Peyer's patch (tissue), 4 donors: ENCODE measurements around the gene RELN. TPM values are rescaled to one million over a fixed set of nuclear protein-coding genes. Genes with fewer than 3 reads are reported as not detected.

ENCODE experiments used
- DNase-seq, 3 donors: peaks; one replicate each; pipeline ENCODE4 v3.0.0-alpha.2; 2017 to 2019
- H3K27ac ChIP-seq, 4 donors: fragments of 200-600 bp; sonication (generic); one replicate each; pipeline ENCODE4 v1.5.1; 2016 to 2019
- H3K27me3 ChIP-seq, 2 donors: fragments of 200-600 bp; sonication (generic); one replicate each; pipeline ENCODE4 v1.5.1; 2019
- H3K36me3 ChIP-seq, 3 donors: fragments of 200-600 bp; sonication (generic); one replicate each; pipeline ENCODE4 v1.5.1; 2016 to 2019
- H3K4me1 ChIP-seq, 4 donors: fragments of 200-600 bp; sonication (generic); one replicate each; pipeline ENCODE4 v1.5.1; 2016 to 2019
- H3K4me3 ChIP-seq, 4 donors: fragments of 200-600 bp; sonication (generic); 1 replicate in 3 of 4; 2 replicates in 1 of 4; pipeline ENCODE4 v1.5.1; 2016 to 2019; ENCODE audit warnings: mild to moderate bottlenecking in 1 of 4
- H3K9me3 ChIP-seq, 4 donors: fragments of 200-600 bp; sonication (generic); one replicate each; pipeline ENCODE4 v1.5.1; 2016 to 2019; ENCODE audit warnings: mild to moderate bottlenecking in 1 of 4
- CTCF ChIP-seq, 6 experiments: fragments of 450-650 bp in 4 of 6; fragments of 200-600 bp in 2 of 6; sonication (generic) in 1 of 6; IDR thresholded peaks; one replicate each; pipeline ENCODE4 v1.5.1; 2017 to 2019; ENCODE audit warnings: antibody characterized with exemption in 6 of 6, mild to moderate bottlenecking in 3 of 6, moderate library complexity in 1 of 6
- POLR2A ChIP-seq, 2 donors: fragments of 450-650 bp; IDR thresholded peaks; one replicate each; pipeline ENCODE4 v1.5.1; 2017; ENCODE audit warnings: antibody characterized with exemption in 2 of 2, mild to moderate bottlenecking in 2 of 2, moderate library complexity in 2 of 2
- total RNA-seq, 4 donors: library from RNA; depleted of rRNA; stranded (reverse); fragments of >200 nt; gene quantifications; one replicate each; pipeline ENCODE4 v1.1.0, GENCODE V29; 2016

The RELN gene
- total RNA-seq, 4 donors from 2014 or later: 1.7 to 3.9 (median 3.2) TPM

DNA sequence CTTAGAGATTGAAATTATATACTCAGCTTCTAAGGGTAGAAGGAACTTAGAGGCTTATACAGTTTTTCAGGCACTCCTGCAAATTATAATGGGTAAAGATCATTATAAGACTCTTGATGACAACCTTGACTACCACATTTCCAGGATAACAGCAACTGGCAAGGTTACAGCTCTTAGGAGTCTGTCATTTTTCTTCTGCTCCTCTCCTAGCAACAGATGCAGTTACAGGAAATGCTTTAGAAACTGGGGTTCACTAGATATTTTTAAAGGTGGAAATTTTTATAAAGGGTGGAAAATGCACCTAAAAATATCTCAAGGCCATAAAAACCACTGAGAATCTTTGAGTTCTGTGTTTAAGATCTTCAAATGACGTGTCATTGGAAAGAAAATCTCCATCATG lies 185.8 kb downstream of the RELN start:
- no peak overlapping the region for H3K4me3 ChIP-seq
- no peaks in the 10 kb centered on the region for H3K36me3 ChIP-seq
- no peak for DNase-seq
- TF ChIP-seq POLR2A (IDR thresholded peaks at IDR 0.05) (no peak), CTCF (IDR thresholded peaks at IDR 0.05) (no peak)
- H3K9me3 ChIP-seq: no peaks in the 10 kb centered on the region
- no peak overlapping the region for H3K27ac ChIP-seq
- no peaks in the 10 kb centered on the region for H3K27me3 ChIP-seq
- no peaks in the 10 kb centered on the region for H3K4me1 ChIP-seq

- DNase-seq: no peak
- H3K4me1 ChIP-seq: no peaks in the 10 kb centered on the region
- H3K9me3 ChIP-seq: no peaks in the 10 kb centered on the region
- H3K36me3 ChIP-seq: no peaks in the 10 kb centered on the region
- H3K27me3 ChIP-seq: no peaks in the 10 kb centered on the region
- no peak overlapping the region for H3K4me3 ChIP-seq
- TF ChIP-seq POLR2A (IDR thresholded peaks at IDR 0.05): no peak
- TF ChIP-seq CTCF (IDR thresholded peaks at IDR 0.05): no peak
- H3K27ac ChIP-seq: no peak overlapping the region
Measured at GRCh38 chr7:103799298-103799697, 190.2 kb downstream of the RELN start.

DNA sequence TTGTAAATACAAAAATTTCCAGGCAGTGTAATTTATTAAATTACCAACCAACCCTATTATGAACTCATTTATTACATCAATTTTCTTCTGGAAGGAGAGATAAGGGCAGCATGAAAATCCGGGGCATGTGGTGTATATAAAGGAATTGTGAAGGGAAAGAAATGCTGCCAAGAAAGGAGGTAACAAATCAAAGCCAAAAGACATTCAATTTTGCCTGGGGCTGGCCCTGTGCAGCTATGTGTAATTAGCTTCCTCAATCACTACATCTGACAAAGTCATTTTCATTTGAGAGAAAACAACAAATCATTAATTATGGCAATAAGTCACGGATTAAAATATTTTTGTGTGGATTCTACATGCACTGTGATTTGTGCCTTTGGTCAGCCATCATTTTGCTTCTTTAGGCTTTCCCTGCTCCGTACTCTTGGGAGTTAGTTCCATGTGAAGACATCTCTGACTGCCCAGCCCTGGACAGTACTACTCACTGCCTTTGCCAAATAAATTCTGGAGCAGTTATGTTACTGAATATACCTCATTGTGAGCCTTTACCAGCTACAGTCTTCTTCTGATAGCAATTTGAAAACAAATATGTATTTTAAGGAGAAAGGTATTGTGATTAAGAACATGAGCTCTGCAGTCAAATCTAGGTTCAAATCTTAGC lies 191.7 kb downstream of the RELN start:
- Histone ChIP-seq H3K9me3 (no peaks in the 10 kb centered on the region), H3K4me3 (no peak overlapping the region), H3K4me1 (no peaks in the 10 kb centered on the region), H3K27me3 (no peaks in the 10 kb centered on the region), H3K27ac (no peak overlapping the region), H3K36me3 (no peaks in the 10 kb centered on the region)
- no peak for DNase-seq
- no peak for TF ChIP-seq CTCF (IDR thresholded peaks at IDR 0.05)
- TF ChIP-seq POLR2A (IDR thresholded peaks at IDR 0.05): no peak

DNA sequence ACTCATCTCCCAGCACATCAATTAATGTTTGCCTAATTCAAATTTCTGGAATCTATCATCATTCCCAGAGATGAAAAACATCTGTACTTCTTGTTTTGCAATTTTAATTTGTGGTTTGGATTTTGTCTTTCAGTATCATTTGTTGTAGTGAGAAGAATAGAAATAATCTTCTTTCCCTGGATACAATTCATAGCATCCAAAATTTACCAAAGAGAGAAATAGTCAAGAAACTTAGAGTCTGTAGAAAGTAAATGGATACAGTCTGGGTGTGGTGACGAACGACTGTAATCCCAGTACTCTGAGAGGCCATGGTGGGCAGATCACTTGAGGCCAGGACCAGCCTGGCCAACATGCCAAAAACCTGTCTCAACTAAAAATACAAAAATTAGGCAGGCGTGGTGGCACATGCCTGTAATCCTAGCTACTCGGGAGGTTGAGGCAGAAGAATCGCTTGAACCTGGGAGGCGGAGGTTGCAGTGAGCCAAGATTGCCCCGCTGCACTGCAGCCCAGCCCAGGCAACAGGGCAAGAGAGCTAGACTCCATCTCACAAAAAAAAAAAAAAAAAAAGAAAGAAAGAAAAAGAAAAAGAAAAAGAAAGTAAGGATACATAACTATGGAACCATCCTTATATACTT lies 193.0 kb downstream of the RELN start:
- no peak overlapping the region for H3K4me3 ChIP-seq
- no peaks in the 10 kb centered on the region for H3K36me3 ChIP-seq
- no peak overlapping the region for H3K27ac ChIP-seq
- H3K27me3 ChIP-seq: no peaks in the 10 kb centered on the region
- no peaks in the 10 kb centered on the region for H3K4me1 ChIP-seq
- no peaks in the 10 kb centered on the region for H3K9me3 ChIP-seq
- no peak for DNase-seq
- TF ChIP-seq CTCF (IDR thresholded peaks at IDR 0.05) (no peak), POLR2A (IDR thresholded peaks at IDR 0.05) (no peak)

DNA sequence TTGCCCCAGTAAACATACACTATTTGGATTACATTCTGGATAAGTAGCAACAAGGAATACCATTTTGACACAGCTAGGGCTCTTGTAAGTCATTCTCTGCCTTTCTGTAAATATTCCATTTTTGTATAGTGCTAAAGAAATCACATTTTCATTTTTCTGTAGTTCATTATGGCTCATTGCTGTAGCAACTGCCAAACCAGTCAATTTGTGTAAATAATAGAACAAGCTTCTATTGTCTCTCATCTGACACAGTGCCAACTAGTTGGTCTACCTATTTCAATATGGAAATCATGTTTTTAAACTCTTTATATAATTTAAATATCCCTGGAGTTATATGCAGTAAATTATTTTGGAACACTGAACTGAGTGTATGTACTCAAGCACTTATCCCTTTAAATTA lies 193.7 kb downstream of the RELN start:
- DNase-seq: no peak
- H3K27me3 ChIP-seq: no peaks in the 10 kb centered on the region
- TF ChIP-seq CTCF (IDR thresholded peaks at IDR 0.05): no peak
- TF ChIP-seq POLR2A (IDR thresholded peaks at IDR 0.05): no peak
- no peaks in the 10 kb centered on the region for H3K9me3 ChIP-seq
- no peaks in the 10 kb centered on the region for H3K36me3 ChIP-seq
- no peak overlapping the region for H3K4me3 ChIP-seq
- H3K27ac ChIP-seq: no peak overlapping the region
- H3K4me1 ChIP-seq: no peaks in the 10 kb centered on the region
